Measurements from ENCODE around the gene POLR3H.

GRCh38 chr22:41501209-41501608 lies 43.1 kb downstream of the POLR3H start:
- TF ChIP-seq, protein P1, sequence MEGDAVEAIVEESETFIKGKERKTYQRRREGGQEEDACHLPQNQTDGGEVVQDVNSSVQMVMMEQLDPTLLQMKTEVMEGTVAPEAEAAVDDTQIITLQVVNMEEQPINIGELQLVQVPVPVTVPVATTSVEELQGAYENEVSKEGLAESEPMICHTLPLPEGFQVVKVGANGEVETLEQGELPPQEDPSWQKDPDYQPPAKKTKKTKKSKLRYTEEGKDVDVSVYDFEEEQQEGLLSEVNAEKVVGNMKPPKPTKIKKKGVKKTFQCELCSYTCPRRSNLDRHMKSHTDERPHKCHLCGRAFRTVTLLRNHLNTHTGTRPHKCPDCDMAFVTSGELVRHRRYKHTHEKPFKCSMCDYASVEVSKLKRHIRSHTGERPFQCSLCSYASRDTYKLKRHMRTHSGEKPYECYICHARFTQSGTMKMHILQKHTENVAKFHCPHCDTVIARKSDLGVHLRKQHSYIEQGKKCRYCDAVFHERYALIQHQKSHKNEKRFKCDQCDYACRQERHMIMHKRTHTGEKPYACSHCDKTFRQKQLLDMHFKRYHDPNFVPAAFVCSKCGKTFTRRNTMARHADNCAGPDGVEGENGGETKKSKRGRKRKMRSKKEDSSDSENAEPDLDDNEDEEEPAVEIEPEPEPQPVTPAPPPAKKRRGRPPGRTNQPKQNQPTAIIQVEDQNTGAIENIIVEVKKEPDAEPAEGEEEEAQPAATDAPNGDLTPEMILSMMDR (IDR thresholded peaks at IDR 0.05; ENCODE audit: extremely low read depth in 1 of 2, insufficient read depth in 1 of 2, low read depth in 1 of 2, low read length in 2 of 2) = peak in 1 of 2 donors; percentile 25
- no peak for TF ChIP-seq POLR2A (IDR thresholded peaks at IDR 0.05; ENCODE audit: low read depth, low read length)
- TF ChIP-seq FOS (IDR thresholded peaks at IDR 0.05; ENCODE audit: borderline replicate concordance, insufficient read depth, low read length) = no peak
- no peak for TF ChIP-seq EZH2 (IDR thresholded peaks at IDR 0.05; ENCODE audit: borderline replicate concordance, low read depth, low read length, severe bottlenecking)
- no peak for TF ChIP-seq POLR2AphosphoS5 (IDR thresholded peaks at IDR 0.05; ENCODE audit: insufficient read depth, low read depth, low read length)
- TF ChIP-seq MYC (IDR thresholded peaks at IDR 0.05; ENCODE audit: low read depth, low read length) = no peak

All from endothelial cell of umbilical vein (primary cell).